Keratinocyte (primary cell): ENCODE measurements around the gene ZBTB20.

ENCODE experiments used
- CTCF ChIP-seq, 3 experiments: IDR thresholded peaks in 1 of 3; conservative IDR thresholded peaks in 1 of 3; optimal IDR thresholded peaks in 1 of 3; 2 replicates in 2 of 3; 3 replicates in 1 of 3; pipeline versions ENCODE3 to v1.5.1; 2011; ENCODE audit warnings: low read length in 3 of 3, mild to moderate bottlenecking in 3 of 3, moderate library complexity in 2 of 3, control low read depth in 1 of 3, inconsistent platforms in 1 of 3; ENCODE audit not compliant: insufficient read depth in 2 of 3; ENCODE audit errors: extremely low read depth in 1 of 3
- EZH2 ChIP-seq: IDR thresholded peaks from one replicate; pipeline ENCODE4 v1.6.1; 2012; ENCODE audit warnings: inconsistent platforms, mild to moderate bottlenecking, low read length, moderate library complexity

- no peak for TF ChIP-seq CTCF (optimal IDR thresholded peaks at IDR 0.05 in 1 of 3, IDR thresholded peaks at IDR 0.05 in 1 of 3, conservative IDR thresholded peaks at IDR 0.05 in 1 of 3; ENCODE audit: extremely low read depth in 1 of 3, insufficient read depth in 2 of 3, low read length in 3 of 3)
- TF ChIP-seq EZH2: no peak
These were observed 173.6 kb downstream of the ZBTB20 start for GRCh38 chr3:114973536-114973935.
